GM12874 (cell line): ENCODE data around the gene BTN3A1.

Experiments
- TF ChIP-seq, protein P1 (sequence below): IDR thresholded peaks from 2 replicates; pipeline ENCODE4 v1.5.1; 2011; ENCODE audit warnings: low read depth, mild to moderate bottlenecking, control low read depth, low read length, moderate library complexity; ENCODE audit not compliant: insufficient read depth

Gene BTN3A1

GRCh38 chr6:26401987-26402658 lies at the start of gene BTN3A1:
TSS of gene BTN3A1 (plus strand) at chr6:26402275. CDS start at chr6:26405564, 3,289 bp downstream.
- TF ChIP-seq, protein P1, sequence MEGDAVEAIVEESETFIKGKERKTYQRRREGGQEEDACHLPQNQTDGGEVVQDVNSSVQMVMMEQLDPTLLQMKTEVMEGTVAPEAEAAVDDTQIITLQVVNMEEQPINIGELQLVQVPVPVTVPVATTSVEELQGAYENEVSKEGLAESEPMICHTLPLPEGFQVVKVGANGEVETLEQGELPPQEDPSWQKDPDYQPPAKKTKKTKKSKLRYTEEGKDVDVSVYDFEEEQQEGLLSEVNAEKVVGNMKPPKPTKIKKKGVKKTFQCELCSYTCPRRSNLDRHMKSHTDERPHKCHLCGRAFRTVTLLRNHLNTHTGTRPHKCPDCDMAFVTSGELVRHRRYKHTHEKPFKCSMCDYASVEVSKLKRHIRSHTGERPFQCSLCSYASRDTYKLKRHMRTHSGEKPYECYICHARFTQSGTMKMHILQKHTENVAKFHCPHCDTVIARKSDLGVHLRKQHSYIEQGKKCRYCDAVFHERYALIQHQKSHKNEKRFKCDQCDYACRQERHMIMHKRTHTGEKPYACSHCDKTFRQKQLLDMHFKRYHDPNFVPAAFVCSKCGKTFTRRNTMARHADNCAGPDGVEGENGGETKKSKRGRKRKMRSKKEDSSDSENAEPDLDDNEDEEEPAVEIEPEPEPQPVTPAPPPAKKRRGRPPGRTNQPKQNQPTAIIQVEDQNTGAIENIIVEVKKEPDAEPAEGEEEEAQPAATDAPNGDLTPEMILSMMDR, result no peak

DNA sequence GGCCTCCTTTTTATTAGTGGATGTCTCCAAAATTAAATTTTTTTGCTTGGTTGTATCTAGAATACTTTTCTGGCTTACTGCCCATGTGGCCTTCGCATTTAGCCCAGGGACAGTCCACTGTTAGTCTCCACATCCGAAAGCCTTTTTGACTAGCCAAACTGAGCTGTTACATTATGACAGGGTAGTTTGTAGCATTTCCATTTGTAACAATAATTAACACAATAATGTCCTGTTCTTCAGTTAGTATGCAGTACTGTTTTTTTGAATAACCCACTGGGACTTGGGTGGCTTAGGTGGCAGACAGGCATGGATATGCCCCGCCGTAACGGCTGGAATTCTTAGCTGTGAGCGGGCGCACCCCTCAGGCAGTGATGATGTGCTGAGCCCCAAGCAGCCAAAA lies 49.8 kb upstream of the BTN3A1 start:
- TF ChIP-seq, protein P1, result no peak

- TF ChIP-seq, protein P1, result no peak
Observed at GRCh38 chr6:26354162-26354561, 47.9 kb upstream of the BTN3A1 start.

GRCh38 chr6:26355366-26355765 lies 46.7 kb upstream of the BTN3A1 start:
- TF ChIP-seq, protein P1, result no peak

DNA sequence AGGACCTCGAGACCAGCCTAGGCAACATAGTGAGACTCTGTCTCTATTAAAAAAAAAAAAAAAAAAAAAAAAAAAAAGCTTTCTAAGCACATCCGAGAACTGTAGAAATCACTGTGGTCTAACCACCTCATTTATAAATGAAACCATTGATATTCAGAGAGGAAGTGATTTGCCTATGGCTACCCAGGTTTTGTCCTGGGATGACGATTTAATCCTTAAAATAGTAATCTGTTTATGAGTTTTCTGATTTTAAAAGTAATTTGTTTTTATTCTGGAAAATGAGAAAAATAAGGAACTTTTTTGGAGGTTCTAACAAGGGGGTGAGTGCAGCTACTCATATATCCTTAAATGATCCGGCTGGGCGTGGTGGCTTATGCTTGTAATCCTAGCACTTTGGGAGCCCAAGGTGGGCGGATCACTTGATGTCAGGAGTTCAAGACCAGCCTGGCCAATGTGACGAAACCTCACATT lies 43.5 kb upstream of the BTN3A1 start:
- TF ChIP-seq, protein P1, result no peak

GRCh38 chr6:26359765-26360164 lies 42.3 kb upstream of the BTN3A1 start:
- TF ChIP-seq, protein P1, result no peak

- TF ChIP-seq, protein P1, result no peak
Observed at GRCh38 chr6:26360451-26361416, 41.3 kb upstream of the BTN3A1 start.
